ENCODE data around the gene S100A8. TPM values are rescaled to one million over a fixed set of nuclear protein-coding genes. Genes with fewer than 3 reads are reported as not detected.
A peak's percentile ranks its signal among the peaks of the same experiment; 100 is the strongest.

The S100A8 gene
- total RNA-seq, 1 experiment from 2014 or later, result not detected

DNA sequence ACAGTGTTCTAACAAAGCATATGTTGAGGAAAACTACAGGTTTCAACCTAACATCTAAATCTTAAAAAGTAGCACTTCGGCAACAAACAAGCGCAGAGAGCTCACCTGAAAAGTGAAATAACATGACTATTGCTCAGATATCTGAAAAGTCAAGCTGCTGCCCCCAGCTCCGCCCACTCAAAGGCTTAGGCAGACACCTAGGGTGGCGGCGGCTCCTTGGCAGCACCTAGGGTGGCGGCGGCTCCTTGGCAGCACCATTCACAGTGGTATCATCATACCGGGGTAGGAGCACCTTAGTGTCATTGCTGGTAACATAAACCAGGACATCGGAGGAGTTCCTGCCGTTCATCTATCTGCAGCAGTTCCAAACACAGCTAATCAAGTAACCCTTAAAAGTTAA lies 11.3 kb downstream of the S100A8 start:
- H3K4me3 Mint-ChIP-seq (ENCODE audit: low read depth, unreplicated experiment), result no peak overlapping the region
- H3K4me1 Mint-ChIP-seq (ENCODE audit: low read depth, unreplicated experiment), result no peaks in the 10 kb centered on the region

DNA sequence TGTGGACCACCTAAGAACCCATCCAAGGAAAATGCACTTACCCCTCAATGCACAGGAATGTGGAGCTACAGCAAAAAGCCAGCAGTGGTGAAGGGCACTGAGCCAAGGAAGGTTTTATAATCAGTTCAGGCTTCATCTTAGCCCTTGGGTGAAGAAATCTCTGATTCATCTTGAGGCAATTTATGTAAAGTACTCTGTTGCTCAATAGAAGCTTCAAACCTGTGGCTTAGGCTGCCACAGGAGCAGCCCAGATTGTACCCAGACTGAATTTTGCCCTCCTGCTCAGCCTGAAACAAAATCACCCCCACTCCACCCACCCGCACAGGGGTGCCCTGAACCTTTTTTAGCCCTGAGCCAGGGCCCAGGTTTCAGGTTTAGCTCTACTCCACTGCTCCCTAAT lies 15.4 kb downstream of the S100A8 start, which contains the start of gene S100A12:
S100A12 (minus strand) TSS at position 111 of the 400 bp plus-strand sequence. CDS start 1,029 bp downstream, outside the sequence.
- Mint-ChIP-seq H3K36me3 (ENCODE audit: insufficient read depth, unreplicated experiment) (no peaks in the 10 kb centered on the region), H3K27ac (ENCODE audit: unreplicated experiment) (no peak within 1 kb of the TSS), H3K4me1 (ENCODE audit: low read depth, unreplicated experiment) (no peaks in the 10 kb centered on the region), H3K27me3 (ENCODE audit: unreplicated experiment) (peaks cover 57% of the 10 kb centered on the region), H3K4me3 (ENCODE audit: low read depth, unreplicated experiment) (no peak within 1 kb of the TSS), H3K9me3 (ENCODE audit: low read depth, unreplicated experiment) (no peaks in the 10 kb centered on the region)
- intact Hi-C loops (cut with micrococcal nuclease; ENCODE audit: unreplicated experiment), result no loop called here
- DNase-seq, result peak; percentile 43
- CTCF ChIA-PET, result interaction anchor here (0.7 to 1.1 kb wide), 3 partner anchors 18 to 1028 kb away, joined by 3 to 5 read pairs (median 4); partner anchors contain the start of gene S100A9
- no TSS peak for BruUV-seq (replicated peaks)
- TF ChIP-seq CTCF (IDR thresholded peaks at IDR 0.05; ENCODE audit: unreplicated experiment), result no peak

More for the DNA sequence above, 11.3 kb downstream of the S100A8 start:
- intact Hi-C loops (cut with micrococcal nuclease; ENCODE audit: unreplicated experiment), result no loop called here
- no peak for TF ChIP-seq CTCF (IDR thresholded peaks at IDR 0.05; ENCODE audit: unreplicated experiment)
- no peak for DNase-seq
- Mint-ChIP-seq H3K36me3 (ENCODE audit: insufficient read depth, unreplicated experiment) (no peaks in the 10 kb centered on the region), H3K9me3 (ENCODE audit: low read depth, unreplicated experiment) (peaks cover 8% of the 10 kb centered on the region), H3K27me3 (ENCODE audit: unreplicated experiment) (peaks cover 67% of the 10 kb centered on the region), H3K27ac (ENCODE audit: unreplicated experiment) (no peak overlapping the region)
- BruUV-seq (replicated peaks), result no TSS peak
- CTCF ChIA-PET, result no interaction called here

GRCh38 chr1:153374071-153374470 lies 16.8 kb downstream of the S100A8 start:
- BruUV-seq (replicated peaks), result no TSS peak
- CTCF ChIA-PET, result no interaction called here
- no peaks in the 10 kb centered on the region for H3K36me3 Mint-ChIP-seq (ENCODE audit: insufficient read depth, unreplicated experiment)
- H3K9me3 Mint-ChIP-seq (ENCODE audit: low read depth, unreplicated experiment), result no peaks in the 10 kb centered on the region
- H3K27ac Mint-ChIP-seq (ENCODE audit: unreplicated experiment), result no peak overlapping the region
- no peaks in the 10 kb centered on the region for H3K4me1 Mint-ChIP-seq (ENCODE audit: low read depth, unreplicated experiment)
- no peak overlapping the region for H3K4me3 Mint-ChIP-seq (ENCODE audit: low read depth, unreplicated experiment)
- H3K27me3 Mint-ChIP-seq (ENCODE audit: unreplicated experiment), result peaks cover 70% of the 10 kb centered on the region
- intact Hi-C loops (cut with micrococcal nuclease; ENCODE audit: unreplicated experiment), result no loop called here
- no peak for TF ChIP-seq CTCF (IDR thresholded peaks at IDR 0.05; ENCODE audit: unreplicated experiment)
- DNase-seq, result no peak

- H3K27ac Mint-ChIP-seq (ENCODE audit: unreplicated experiment), result no peak overlapping the region
- no TSS peak for BruUV-seq (replicated peaks)
- no peak for DNase-seq
- no peaks in the 10 kb centered on the region for H3K4me1 Mint-ChIP-seq (ENCODE audit: low read depth, unreplicated experiment)
- H3K36me3 Mint-ChIP-seq (ENCODE audit: insufficient read depth, unreplicated experiment), result no peaks in the 10 kb centered on the region
- CTCF ChIA-PET, result interaction anchor here (0.6 kb wide), 1 partner anchor 265 kb away, joined by 3 read pairs; no protein-coding TSS in a partner anchor
- no peaks in the 10 kb centered on the region for H3K9me3 Mint-ChIP-seq (ENCODE audit: low read depth, unreplicated experiment)
- intact Hi-C loops (cut with micrococcal nuclease; ENCODE audit: unreplicated experiment), result no loop called here
- no peak for TF ChIP-seq CTCF (IDR thresholded peaks at IDR 0.05; ENCODE audit: unreplicated experiment)
- no peak overlapping the region for H3K4me3 Mint-ChIP-seq (ENCODE audit: low read depth, unreplicated experiment)
- peaks cover 69% of the 10 kb centered on the region for H3K27me3 Mint-ChIP-seq (ENCODE audit: unreplicated experiment)
These were observed 18.3 kb downstream of the S100A8 start for GRCh38 chr1:153372571-153372970.
